ENCODE results near the gene SUSD3.

DNA sequence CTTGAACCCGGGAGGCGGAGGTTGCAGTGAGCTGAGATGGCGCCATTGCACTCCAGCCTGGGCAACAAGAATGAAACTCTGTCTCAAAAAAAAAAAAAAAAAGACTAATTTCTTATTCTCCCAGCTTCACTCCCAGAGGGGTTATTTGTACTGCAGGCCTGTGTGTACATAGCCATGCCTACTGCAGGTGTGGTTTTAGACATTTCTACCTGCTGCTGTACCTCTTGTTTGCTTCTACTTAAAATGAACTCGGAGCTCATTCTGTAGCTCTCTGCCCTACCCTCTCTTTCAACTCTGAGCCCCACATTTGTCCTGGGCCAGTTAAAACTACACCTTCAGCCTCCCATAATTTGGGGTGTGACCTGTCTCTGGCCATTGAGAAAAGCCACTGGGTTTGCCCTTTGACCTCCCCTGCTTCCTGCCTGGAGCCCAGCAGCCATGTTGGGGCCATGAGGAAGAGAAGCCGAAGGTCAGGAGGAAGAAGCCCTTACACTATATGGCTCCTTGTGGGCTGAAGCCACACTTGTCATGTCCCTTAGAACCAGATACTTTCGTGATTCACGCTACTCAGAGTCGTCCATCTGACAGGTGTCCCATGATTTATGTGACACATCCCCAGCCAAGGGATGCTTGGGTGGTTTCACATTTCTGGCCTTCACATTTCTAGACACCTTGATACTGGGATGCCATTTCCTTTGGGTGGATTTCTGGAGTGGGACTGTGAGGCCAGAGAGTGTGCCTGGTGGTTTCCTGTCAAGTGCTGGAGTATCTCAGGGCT, 28.1 kb downstream of the SUSD3 start:
- TF ChIP-seq ZFX (IDR thresholded peaks at IDR 0.05) = no peak
- TF ChIP-seq, protein P1, sequence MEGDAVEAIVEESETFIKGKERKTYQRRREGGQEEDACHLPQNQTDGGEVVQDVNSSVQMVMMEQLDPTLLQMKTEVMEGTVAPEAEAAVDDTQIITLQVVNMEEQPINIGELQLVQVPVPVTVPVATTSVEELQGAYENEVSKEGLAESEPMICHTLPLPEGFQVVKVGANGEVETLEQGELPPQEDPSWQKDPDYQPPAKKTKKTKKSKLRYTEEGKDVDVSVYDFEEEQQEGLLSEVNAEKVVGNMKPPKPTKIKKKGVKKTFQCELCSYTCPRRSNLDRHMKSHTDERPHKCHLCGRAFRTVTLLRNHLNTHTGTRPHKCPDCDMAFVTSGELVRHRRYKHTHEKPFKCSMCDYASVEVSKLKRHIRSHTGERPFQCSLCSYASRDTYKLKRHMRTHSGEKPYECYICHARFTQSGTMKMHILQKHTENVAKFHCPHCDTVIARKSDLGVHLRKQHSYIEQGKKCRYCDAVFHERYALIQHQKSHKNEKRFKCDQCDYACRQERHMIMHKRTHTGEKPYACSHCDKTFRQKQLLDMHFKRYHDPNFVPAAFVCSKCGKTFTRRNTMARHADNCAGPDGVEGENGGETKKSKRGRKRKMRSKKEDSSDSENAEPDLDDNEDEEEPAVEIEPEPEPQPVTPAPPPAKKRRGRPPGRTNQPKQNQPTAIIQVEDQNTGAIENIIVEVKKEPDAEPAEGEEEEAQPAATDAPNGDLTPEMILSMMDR (conservative IDR thresholded peaks at IDR 0.05) = no peak
